ENCODE measurements around the gene ZNF433.

- TF ChIP-seq, protein P1, sequence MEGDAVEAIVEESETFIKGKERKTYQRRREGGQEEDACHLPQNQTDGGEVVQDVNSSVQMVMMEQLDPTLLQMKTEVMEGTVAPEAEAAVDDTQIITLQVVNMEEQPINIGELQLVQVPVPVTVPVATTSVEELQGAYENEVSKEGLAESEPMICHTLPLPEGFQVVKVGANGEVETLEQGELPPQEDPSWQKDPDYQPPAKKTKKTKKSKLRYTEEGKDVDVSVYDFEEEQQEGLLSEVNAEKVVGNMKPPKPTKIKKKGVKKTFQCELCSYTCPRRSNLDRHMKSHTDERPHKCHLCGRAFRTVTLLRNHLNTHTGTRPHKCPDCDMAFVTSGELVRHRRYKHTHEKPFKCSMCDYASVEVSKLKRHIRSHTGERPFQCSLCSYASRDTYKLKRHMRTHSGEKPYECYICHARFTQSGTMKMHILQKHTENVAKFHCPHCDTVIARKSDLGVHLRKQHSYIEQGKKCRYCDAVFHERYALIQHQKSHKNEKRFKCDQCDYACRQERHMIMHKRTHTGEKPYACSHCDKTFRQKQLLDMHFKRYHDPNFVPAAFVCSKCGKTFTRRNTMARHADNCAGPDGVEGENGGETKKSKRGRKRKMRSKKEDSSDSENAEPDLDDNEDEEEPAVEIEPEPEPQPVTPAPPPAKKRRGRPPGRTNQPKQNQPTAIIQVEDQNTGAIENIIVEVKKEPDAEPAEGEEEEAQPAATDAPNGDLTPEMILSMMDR (conservative IDR thresholded peaks at IDR 0.05; ENCODE audit: low read length), result no peak
- TF ChIP-seq EZH2phosphoT487 (IDR thresholded peaks at IDR 0.05; ENCODE audit: borderline replicate concordance, low read depth, low read length), result no peak
Observed at GRCh38 chr19:12055784-12056183, 20.3 kb upstream of the ZNF433 start.
